RPMI8226 (cell line): ENCODE results near the gene RAI14.

Experiments used
- DNase-seq: peaks from one replicate; pipeline ENCODE4 v3.0.0-alpha.2; 2015

The RAI14 gene

DNA sequence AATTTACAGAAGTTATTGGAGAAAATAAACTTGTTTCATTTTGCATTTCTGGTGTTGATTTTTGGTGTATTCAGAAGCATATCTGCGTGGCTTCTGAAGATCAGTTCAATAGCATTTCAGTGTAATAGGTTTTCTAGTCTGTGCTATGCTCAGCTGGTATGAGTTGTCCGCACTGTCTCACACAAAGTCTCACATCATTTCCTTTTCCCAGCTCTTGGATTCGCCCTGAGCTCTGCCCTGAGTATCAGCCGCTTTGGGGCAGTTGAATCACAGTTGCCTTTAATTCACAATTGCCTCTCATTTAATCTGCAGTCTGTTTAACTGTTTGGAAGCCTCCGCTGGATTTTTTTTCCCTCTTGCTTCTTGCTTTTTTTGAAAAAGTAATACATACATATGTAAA, 176.4 kb downstream of the RAI14 start:
- DNase-seq: no peak

DNA sequence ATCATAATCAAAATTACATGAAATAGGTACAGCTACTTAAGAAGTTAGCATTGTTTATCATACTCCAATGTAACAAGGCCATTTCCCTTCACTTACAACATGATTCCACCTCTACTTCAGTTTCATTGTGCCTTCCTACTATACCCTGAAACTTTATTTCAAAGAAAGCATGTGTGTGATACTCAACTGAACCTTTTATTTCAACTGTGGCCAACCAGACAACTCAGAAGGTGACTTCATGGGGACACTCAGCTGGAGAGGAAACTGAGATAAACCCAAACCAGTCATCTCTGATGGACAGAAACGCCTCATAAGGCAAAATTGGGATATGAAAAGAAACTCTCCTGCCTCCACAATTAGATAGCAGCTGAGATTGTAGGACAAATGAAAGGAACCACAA, 177.0 kb downstream of the RAI14 start:
- no peak for DNase-seq

DNA sequence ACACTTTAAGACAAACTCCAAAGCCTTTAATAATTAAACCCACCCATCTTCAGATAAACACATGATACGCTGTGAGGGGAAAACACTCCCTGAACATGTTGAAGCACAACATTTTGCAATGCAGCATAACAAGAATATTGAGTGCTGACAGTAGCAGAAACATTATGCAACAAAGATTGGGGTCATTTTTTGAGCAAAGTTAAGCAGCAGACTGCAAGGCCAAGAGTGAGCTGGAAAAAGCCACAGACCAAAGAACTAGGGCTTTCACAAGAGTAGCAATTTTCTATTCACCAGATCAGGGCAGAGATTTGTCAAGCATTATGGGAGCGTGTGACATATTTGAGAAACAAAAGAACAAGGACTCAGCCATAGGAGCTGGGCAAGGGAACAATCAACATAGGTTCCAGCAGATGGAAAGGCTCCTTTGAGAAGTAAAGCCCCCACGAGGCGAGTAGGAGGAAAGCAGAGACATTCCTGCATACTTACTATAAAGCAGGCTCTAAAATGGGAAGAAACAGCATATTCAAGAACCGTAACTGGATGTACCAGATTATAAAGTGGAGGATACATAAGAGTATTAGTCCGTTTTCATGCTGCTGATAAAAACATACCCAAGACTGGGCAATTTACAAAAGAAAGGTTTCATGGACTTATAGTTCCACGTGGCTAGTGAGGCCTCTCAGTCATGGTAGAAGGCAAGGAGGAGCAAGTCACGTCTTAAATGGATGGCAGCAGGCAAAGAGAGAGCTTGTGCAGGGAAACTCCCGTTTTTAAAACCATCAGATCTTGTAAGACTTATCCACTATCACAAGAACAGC, 178.1 kb downstream of the RAI14 start:
- no peak for DNase-seq

DNA sequence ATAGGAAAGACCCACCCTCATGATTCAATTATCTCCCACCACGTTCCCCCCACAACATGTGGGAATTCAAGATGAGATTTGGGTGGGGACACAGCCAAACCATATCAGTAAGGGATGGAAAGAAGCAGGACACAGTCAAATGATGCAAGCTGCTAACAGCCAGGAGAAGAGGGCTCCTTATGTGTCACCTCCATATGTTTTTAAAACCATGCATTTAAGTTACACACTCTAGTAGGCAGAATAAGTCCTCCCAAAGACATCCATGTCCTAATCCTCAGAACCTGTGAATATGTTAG, 178.6 kb downstream of the RAI14 start:
- DNase-seq: no peak

DNA sequence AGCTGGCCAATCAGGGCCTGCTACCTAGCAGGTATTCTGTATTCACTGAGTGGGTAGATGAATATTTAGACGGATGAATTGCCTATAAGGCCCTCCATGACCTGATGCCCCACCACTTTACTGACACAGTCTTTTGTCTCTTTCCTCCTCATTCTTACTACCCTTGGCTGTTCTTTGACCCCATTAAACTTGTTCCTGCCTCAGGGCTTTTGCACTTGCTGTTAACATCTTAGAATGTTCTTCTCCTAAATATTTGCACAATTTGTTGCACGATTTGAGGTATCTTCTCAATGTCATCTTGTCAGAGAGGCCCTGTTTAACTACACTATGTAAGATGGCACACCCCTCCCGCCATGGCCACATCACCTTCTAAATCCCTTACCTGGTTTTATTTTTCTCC, 179.5 kb downstream of the RAI14 start:
- no peak for DNase-seq

DNA sequence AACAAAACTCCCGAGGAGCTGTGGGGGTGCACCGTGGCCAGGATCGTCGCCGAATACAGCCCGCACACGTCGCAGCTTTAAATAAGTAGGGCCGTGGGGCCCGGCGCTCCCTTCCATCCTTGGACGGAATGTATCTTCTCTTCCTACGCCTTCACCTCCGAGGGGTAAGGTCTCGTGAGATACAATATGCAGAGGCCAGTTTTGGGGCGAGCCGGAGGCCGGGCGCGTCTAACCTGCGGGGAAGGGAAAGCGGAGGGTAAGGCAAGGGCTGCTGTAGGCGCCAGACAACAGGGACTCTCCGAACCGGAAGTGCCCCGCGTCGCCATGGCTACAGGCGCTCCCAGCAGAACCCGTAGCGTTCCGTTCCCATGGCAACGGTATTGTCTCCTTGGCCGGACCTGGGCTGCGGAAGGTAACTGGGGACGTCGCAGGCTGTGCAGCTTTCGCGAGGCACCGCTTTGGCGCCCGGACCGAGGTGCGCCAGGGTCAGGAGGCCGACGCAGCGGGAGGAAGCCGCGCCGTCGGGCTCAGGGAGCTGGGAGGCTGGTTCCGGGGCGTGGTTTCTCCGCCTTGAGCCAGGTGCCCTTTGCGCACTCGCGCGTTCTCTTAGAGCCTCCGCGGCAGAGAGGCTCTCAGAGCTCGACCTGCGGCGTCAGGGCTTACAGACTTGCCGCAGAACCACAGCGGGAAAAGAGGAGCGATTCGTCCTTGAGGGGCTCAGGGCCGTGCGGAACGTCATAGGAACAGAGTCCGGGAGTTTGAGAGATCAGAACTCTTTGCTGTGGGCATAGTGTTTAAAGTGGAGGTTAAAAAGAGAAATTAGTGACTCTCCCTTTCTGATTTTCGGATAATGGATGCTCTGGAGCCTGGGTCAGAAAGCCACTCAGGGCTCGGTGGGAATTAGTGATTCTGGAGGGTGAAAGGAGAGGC, 182.9 kb downstream of the RAI14 start, which contains the start of gene TTC23L:
Gene TTC23L, plus strand, starts transcription at position 380 of the 930 bp plus-strand sequence. CDS start 1,508 bp downstream, outside the sequence.
- peak; percentile 77 for DNase-seq

DNA sequence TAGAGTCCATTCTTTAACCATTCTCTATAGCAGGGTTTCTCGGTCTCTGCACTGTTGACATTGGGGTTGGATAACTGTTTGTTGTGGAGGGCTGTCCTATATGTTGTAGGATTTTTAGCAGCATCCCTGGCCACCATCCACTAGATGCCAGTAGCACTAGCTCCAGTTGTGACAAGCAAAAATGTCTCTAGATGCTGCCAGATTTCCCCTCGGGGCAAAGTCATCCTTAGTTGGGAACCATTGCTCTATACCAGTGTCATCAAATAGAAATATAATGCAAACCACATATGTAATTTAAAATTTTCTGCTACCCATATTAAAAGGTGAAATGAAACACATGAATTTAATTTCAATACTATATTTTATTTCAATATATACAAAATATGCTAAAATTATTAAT, 185.7 kb downstream of the RAI14 start:
- no peak for DNase-seq

DNA sequence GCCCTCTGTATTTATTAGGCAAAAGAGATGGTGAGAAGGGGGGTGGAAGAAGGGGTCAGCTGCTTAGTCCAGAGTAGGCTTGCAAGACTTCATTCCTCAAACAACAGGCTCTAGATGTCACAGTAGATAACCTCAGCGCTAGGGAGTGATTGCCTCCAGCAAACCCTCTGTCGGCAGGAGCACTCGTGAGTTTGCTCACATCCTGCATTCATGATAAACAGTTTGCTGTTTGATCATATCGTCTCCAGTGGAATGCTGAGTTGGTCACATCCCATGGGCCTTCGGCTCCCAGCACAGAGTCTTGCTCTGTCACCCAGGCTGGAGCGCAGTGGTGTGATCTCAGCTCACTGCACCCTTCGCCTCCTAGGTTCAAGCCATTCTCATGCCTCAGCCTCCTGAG, 186.4 kb downstream of the RAI14 start:
- no peak for DNase-seq

DNA sequence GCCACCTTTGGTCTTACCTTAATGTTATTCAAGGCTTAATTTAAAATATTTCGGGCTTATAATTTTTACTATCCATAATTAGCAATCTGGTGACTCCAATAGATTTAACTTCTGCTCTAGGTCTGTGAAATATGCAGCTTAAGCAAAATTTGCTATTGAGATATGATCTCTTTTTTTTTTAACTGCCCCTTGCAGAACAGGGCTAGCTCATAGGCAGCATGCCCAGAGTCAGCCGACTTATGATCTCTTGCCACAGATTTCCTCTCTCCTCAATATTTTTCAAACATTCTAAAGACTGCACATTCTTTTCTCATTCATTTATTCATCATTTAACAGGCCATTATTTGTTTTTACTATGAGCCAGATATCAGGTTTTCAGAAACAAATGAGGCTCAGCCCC, 187.4 kb downstream of the RAI14 start:
- no peak for DNase-seq

DNA sequence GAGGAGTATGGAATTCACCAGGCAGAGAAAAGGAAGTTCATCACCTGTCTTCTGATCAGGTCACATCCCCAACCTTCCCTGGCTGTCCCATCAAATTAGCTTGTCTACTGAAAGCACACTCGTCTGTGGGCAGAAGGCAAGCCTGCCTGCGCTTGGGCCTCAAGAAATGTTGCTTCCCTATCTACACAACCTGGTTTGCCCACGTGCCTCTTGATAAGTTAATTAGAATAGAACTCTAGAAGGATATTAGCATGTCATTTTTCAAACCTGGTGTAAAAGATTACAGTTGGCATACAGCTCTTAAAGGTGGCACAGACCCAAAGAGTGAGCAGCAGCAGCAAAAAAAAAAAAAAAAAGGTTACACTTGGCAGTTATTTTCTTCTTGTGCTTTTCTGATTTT, 188.0 kb downstream of the RAI14 start:
- DNase-seq: no peak

DNA sequence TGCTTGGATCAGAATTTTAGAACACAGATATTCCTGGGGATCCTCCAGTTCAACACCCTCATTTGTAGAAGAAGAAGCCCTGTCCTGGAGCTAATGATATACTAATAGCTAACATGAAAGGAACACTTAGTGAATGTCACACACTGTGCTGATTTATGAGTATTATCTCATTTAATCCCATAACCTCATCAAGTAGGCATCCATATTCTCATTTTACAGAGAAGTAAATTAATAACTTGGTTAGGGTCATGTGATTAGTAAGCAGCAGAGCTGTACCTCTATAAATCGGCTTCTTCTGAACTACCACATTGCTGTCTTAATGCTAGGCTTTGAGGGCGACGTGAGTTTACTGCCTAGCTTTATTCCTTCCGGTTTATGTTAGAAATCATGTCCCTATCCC, 188.9 kb downstream of the RAI14 start:
- no peak for DNase-seq

DNA sequence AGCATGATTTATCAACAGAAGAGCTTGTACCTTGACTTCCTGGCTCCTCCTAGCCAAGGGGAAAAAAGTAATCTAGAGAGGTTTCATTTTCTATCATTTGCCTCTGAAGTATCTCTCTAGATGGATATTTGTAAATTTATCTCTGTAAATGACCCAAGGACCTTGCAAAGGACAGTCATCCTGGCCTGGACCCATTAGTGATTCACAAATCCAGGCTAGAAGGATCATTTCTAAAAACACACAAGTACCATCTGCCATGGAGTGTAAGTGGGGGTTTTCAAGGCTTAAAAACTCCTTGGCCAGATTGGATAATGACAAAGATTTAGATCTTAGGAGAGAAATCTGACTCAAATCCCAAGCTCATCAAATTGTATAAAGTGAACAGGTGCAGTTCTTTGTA, 190.9 kb downstream of the RAI14 start:
- no peak for DNase-seq

DNA sequence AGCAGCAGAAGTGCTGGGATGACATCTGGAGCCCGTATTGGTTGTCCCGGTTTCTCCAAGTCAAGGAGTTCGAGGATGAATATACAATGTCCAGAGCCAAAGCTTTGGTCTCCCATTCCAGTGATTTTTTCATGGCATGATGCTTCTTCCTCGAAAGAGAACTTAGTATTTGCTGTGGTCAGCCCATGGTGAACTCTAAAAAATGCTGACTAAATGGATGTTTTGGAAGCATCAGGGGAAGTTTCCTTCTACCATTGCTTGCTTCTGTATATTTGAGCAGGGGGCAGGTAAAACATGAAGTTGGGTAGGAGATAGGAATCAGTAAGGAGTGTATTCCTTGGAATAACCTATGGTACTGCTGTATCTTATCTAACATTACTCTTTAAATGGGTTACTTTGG, 191.4 kb downstream of the RAI14 start:
- no peak for DNase-seq

DNA sequence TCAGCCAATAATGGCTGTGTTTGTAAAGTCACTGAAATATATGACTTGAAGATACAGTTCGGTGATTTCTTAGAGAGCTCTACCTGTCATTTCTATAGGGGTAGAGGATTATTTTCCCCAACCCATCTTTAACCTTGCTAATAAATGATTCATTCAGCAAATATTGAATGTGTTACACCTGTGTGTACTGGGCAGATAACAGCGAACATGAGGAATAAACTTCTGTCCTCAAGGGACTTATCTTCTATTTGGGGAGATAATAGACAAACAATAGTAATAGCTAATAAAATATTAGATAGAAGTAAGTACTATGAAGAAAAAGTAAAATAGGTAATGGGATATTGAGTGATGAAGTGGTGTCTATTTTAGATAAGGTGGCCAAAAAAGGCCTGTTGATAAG, 192.1 kb downstream of the RAI14 start:
- no peak for DNase-seq

DNA sequence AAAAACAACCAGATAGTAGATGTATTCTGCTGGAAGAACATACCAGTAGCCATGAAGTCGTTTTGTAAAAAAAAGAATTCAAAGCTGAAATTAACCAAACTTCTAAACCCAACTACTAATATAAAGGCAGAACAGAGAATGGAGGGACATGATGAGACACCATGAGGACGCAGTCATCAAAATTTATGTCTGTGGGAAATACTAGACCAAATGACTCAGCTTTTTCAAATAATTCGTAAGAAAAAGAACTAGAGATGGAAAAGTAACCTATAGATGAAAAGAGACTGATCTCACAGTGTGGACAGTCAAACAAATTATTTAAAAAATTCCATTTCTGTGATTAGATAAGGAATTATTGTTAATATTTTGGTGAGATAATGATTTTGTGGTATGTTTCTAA, 193.1 kb downstream of the RAI14 start:
- no peak for DNase-seq

DNA sequence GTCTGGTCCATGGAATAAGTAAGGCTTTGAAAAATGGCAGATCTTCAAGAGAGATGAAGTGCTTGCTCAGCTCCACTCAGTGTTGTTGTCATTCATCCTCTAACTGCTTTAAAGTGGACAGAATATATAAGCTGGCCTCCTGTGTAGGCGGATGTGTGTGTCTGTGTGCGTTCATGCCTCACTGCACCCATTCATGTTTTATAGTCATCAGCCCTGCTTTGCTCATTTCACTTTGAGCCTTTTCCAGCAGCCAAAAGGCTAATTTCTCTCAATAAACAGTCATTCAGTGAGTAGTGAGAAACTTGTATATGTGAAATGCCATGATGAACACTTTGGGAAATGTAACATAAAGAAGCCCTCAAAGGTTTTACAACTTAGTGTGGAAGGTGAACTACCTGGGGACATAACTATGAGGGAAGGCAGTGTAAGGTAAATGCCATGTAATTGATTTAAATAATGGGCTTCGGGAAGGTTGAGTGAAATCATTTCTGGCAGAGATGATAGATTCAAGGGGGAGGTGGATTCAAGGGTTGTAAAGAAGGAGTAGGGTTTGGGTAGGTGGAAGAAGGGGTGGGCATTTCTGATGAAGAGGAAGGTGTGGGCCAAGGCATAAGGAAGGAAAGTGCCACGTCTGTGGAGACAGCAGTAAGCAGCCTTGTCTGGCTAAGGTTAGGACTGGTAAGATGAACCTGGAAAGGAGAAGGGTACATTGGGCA, 198.5 kb downstream of the RAI14 start:
- no peak for DNase-seq

DNA sequence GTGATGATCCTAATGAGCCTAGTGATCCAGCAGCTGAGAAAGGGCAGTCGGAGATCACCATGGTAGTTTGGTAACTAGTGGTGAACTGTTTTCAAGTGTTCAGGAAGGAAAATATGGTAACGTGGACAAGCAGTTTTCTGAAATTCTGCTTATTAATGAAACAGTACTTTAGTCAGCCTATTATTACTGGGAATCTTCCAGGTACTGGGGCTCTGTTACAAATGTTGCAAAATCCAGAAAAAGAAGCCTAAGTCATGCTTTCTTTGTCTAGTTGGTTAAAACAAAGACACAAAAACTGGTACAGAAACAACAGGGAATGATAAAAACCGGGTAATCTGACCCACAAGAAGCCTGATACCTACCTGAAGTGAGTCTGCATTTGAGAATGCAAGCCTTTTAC, 201.0 kb downstream of the RAI14 start:
- DNase-seq: no peak

DNA sequence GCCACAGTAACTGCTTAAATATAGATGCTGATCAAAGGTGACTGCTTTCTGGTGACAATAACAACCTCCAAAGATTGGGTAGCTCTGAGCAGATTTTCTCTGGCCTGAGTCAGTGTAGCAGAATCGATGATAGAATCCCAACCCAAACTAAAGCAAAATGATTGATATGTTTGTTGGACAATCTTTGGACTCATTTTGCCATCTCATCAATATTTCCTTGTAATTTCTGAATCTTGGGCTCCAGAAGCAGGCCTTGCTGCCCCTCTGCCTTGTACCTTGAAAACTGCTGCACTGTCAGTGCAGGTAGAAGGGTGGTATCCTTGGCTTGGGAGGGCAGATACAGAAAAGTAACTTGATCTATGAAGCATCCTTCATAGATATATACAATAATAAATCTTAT, 201.8 kb downstream of the RAI14 start:
- no peak for DNase-seq

DNA sequence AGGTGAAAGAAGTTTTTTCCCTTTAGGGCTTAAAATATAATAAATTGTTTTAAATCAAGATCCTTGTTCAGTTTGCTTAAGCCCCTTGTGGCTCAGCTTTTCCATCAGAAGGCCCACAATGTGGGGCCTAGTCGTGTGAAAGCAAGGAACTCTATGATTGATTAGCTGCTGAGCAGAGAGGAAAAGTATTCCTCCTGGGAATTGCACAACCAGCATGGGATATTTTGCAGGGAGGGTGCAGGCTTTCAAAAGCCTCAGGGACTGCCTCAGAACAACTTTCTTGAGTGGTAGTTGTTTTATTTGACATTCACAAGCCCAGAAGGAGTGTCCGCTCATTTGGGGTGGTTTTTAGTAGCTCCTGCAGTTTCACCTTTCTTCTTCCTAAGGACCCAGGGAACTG, 202.7 kb downstream of the RAI14 start:
- no peak for DNase-seq

DNA sequence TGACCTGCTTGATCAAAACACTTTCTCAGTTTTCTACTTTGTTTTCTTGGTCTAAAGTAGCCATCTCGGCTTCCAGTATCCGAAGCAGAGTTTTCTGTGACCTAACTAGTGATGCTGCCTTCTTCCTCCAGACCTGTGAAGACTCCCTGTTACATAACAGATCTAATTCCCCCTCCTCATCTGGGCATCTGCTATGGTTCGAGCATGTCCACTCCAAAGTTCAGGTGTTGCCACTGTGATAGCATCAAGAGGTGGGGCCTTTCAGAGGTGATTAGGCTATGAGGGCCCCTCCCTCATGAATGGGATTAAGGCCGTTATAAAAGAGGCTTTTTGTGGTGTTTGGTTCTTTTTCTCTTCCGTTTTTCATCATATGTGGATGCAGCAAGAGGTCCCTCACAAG, 203.1 kb downstream of the RAI14 start:
- no peak for DNase-seq

DNA sequence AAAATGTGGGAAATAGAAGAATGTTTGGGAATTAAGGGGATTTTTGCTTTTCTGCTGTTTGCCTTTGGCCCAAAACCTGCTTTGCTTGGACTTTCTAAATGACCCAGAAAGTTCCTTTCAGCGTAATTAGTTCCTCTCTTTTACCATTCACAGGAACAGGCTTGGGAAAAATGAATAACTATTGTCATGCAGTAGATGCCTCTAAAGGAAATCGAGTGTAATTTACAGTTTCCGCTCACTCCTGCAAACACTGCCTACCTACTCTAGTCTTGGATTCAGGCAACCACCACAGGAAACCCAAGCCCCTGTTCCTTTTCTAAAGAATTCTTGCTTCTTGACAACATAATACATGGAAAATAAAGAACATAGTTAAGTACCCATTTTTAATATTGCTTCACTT, 207.8 kb downstream of the RAI14 start:
- DNase-seq: no peak

DNA sequence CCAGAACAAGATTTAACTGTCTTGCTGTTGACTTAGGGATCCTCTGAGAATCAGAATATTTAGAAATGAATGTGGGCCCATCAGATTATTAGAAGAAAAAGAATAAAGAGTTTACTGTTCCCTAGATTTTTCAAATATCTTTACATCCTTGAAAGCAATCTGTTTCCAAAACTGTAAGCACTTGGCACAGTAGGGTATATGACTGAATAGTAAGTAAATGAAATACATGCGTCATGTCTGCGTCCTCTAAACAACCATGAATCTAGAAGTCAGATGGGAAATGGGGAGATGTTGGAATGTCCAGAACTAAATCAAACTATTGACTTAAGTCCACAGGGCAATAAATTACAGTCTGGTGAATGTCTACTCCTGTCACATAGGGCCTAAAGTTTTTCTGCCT, 209.0 kb downstream of the RAI14 start:
- no peak for DNase-seq

DNA sequence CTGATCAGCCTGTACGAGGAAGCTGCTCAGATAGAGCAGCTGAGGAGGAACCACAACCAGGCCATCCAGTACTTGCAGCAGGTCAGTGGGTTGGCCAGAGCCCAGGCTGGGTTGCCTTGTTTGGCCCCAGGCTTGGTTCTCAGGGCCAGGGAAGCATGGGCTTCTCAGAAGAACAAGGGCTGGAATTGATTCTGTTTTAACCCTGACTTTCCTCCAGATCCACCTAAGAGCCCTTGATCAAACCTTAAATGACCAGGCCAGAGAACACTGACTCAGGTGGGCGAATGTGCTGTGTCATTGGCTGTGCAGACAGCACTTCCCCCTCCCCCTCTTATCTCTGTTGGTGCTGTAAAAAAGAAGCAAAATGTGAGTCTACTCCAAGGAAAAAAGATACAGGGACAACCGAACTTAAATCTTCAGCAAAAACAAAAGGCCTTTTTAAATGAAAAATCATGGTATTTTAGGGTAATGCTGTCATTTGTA, 210.9 kb downstream of the RAI14 start:
- no peak for DNase-seq

DNA sequence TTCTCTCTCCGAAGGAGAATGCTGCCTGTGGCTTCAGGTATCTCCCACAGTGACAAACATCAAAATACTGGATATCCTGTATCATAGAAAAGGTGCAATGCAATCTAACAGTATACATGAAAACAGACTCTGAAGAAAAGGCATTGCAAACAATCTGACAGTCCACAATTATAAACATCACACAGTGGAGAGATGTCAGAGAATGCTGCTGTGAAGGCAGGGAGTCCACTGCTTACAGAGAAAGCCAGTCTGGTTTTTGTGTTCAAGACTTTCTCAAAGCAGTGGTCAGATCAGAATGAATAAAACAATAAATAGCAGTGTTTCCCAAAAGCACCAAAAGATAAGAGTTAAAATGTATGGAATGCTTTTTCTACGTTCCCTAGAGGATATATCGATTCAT, 211.5 kb downstream of the RAI14 start:
- DNase-seq: no peak
